ENCODE measurements around the gene CDH3.

DNA sequence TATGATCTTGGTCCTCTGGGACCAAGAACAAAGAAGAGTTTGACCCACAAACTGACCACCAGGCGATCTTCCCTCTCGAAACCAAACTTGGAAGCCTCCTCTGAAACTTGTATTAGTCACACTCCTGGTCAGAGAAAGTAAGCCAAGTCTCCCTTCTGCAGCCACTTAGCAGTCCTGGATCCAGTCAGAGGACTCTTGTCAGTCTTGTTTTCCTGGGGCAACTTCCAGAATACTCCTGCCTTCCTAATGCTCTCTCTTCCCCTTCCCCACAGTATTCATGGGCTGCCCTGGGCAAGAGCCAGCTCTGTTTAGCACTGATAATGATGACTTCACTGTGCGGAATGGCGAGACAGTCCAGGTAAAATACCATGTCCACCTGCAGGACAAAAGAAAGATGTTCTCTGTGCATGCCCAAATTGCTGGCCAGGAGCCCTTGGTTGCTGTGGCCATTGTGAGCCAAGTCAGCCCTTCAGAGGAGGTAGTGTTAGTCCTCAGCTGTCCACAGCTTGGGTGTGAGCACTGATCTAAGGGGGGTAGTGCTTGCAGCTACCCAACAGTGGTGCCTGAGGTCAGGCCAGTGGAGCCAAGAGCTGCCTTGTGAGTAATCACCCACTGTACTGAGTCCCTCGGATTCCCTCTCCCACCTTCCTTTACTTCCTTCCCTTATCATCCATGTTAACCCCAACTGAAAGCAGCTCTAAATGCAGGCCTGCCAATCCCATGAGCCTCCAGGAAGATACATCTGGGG, 31.2 kb downstream of the CDH3 start:
- TF ChIP-seq, protein P1, sequence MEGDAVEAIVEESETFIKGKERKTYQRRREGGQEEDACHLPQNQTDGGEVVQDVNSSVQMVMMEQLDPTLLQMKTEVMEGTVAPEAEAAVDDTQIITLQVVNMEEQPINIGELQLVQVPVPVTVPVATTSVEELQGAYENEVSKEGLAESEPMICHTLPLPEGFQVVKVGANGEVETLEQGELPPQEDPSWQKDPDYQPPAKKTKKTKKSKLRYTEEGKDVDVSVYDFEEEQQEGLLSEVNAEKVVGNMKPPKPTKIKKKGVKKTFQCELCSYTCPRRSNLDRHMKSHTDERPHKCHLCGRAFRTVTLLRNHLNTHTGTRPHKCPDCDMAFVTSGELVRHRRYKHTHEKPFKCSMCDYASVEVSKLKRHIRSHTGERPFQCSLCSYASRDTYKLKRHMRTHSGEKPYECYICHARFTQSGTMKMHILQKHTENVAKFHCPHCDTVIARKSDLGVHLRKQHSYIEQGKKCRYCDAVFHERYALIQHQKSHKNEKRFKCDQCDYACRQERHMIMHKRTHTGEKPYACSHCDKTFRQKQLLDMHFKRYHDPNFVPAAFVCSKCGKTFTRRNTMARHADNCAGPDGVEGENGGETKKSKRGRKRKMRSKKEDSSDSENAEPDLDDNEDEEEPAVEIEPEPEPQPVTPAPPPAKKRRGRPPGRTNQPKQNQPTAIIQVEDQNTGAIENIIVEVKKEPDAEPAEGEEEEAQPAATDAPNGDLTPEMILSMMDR (conservative IDR thresholded peaks at IDR 0.05) = no peak
- TF ChIP-seq ZFX (IDR thresholded peaks at IDR 0.05) = no peak
